Measurements from ENCODE around the gene SEC31B. TPM values are rescaled to one million over a fixed set of nuclear protein-coding genes. Genes with fewer than 3 reads are reported as not detected.

SEC31B gene
- total and polyA plus RNA-seq, 2 of the 8 experiments (the other 6 are each of a cell fraction or from before 2014, with no cell fraction given): 4.1 to 5.3 TPM

GRCh38 chr10:100481462-100482081 lies 38.1 kb downstream of the SEC31B start (continued):
- peak; percentile 73; the same call in 1 of the 2 replicates for TF ChIP-seq CHD2 (IDR thresholded peaks at IDR 0.05; ENCODE audit: low read length)
- peak in 2 of 3 experiments; percentile 4 to 7; a peak in 1 of 4 replicates for TF ChIP-seq CTCF (IDR thresholded peaks at IDR 0.05; ENCODE audit: control extremely low read depth in 1 of 3, insufficient read depth in 1 of 3, low read depth in 1 of 3, low read length in 3 of 3)
- no peak for TF ChIP-seq SAP30 (IDR thresholded peaks at IDR 0.05; ENCODE audit: insufficient read depth, insufficient replicate concordance, low read length)
- no peak for TF ChIP-seq ZNF274 (IDR thresholded peaks at IDR 0.05; ENCODE audit: borderline replicate concordance, extremely low read depth, low read length)
- TF ChIP-seq MAX (IDR thresholded peaks at IDR 0.05): peak; percentile 98
- TF ChIP-seq RFX5 (IDR thresholded peaks at IDR 0.05; ENCODE audit: borderline replicate concordance, low read depth, low read length): peak; percentile 99
- TF ChIP-seq CHD7 (IDR thresholded peaks at IDR 0.05; ENCODE audit: insufficient replicate concordance, low read length): no peak

Measured in H1 (cell line).